HG03520 (cell line): ENCODE data around the gene NOD1.
"Not testable (repeated sequence)": the region's sequence is repeated elsewhere in the genome, so short reads cannot be mapped to it uniquely, and the experiment has no call there.

Experiments
- ATAC-seq: cut with Tn5 transposase; IDR thresholded peaks from one replicate; pipeline ENCODE4 v1.9.1; 2021; ENCODE audit warnings: mild to moderate bottlenecking, moderate library complexity; ENCODE audit not compliant: unreplicated experiment

Gene NOD1, protein sequence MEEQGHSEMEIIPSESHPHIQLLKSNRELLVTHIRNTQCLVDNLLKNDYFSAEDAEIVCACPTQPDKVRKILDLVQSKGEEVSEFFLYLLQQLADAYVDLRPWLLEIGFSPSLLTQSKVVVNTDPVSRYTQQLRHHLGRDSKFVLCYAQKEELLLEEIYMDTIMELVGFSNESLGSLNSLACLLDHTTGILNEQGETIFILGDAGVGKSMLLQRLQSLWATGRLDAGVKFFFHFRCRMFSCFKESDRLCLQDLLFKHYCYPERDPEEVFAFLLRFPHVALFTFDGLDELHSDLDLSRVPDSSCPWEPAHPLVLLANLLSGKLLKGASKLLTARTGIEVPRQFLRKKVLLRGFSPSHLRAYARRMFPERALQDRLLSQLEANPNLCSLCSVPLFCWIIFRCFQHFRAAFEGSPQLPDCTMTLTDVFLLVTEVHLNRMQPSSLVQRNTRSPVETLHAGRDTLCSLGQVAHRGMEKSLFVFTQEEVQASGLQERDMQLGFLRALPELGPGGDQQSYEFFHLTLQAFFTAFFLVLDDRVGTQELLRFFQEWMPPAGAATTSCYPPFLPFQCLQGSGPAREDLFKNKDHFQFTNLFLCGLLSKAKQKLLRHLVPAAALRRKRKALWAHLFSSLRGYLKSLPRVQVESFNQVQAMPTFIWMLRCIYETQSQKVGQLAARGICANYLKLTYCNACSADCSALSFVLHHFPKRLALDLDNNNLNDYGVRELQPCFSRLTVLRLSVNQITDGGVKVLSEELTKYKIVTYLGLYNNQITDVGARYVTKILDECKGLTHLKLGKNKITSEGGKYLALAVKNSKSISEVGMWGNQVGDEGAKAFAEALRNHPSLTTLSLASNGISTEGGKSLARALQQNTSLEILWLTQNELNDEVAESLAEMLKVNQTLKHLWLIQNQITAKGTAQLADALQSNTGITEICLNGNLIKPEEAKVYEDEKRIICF

DNA sequence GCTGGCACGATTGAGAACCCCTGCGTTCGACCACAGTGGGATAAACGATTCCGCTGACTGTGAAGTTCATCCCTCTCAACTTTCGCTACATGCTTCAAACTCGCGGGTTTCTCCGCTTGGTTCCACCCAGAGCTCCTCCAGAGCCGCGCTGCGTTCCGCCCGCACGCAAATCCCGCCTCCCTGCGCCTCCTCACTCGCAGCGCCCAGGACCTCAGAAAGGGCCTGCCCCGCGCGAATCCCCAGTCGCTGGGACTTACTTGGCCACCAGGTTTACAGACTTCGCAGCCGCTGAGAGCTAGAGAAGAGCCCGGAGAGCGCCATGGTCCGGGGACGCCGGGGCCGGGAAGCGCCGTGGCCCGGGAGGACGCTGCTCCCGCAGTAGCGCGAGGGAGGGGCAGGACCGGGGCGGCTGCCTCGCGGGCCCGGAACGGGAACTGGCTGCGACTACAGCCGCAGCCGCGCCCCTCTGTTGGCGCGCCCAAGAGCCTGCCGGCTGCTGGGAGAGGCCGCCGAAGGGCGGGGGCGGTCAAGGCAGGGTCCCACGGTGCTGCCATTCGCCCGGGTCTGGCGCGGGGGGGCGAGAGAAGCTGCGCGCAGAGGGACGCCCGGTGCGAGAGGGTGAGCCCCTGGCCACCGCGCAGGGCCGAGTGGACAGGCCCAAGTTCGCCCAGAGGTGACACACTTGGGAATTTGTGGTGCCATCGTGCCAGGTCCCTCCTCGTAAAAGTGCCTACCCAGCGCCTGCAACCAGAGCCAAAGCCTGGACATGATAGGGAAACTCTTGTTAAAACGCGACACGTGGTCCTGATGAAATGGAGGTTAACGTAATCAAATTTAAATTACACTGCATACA is at the start of gene NOD1:
Gene NOD1, minus strand, starts transcription at position 436 of the 853 bp plus-strand sequence. CDS start 21,863 bp downstream, outside the sequence.
- ATAC-seq, result peak; percentile 91

DNA sequence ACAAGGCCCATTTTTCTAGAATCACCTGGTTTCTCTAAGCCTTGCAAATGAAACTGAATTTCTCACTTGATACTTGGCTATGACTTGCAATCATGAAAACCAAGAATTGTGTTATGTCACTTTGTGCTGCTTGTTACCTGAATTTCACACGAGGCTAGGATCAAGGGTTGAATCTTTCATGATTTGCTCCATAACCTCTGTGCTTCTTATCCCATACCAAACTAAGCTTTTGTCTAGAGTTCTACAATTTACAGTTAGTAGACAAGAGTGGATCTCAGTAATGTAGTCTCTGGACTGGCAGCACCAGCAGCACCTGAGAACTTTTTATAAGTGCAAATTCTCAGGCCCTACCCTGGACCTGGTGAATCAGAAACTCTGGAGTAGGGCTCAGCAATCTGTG is 48.7 kb upstream of the NOD1 start:
- ATAC-seq, result not testable (repeated sequence)

- ATAC-seq, result no peak
These were observed 47.6 kb upstream of the NOD1 start for GRCh38 chr7:30526163-30526562.

- no peak for ATAC-seq
These were observed 46.8 kb upstream of the NOD1 start for GRCh38 chr7:30525429-30525828.

- no peak for ATAC-seq
These were observed 46.0 kb upstream of the NOD1 start for GRCh38 chr7:30524545-30524944.

- no peak for ATAC-seq
These were observed 44.9 kb upstream of the NOD1 start for GRCh38 chr7:30523466-30523865.

DNA sequence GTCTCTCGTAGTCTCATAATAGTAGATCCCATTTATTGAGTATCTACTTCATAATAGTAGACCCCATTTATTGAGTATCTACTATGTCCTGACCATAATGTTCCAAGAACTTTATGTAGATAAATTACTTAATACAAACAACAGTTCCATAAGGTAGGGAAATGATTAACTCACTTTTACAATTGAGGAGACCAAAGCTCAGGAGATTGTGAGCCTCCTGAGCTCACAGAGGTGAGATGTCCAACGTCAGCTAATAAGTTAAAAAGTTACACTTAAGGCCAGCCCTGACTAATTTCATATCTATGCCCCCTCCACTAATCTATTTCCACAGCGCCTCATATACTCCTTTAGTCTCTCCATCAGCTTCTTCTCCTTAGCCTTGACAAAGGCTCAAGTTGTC is 43.6 kb upstream of the NOD1 start:
- ATAC-seq, result no peak

GRCh38 chr7:30521532-30521931 is 42.9 kb upstream of the NOD1 start:
- ATAC-seq, result no peak

GRCh38 chr7:30519122-30519521 is 40.5 kb upstream of the NOD1 start:
- ATAC-seq, result no peak

GRCh38 chr7:30515761-30516160 is 37.2 kb upstream of the NOD1 start:
- ATAC-seq, result no peak

DNA sequence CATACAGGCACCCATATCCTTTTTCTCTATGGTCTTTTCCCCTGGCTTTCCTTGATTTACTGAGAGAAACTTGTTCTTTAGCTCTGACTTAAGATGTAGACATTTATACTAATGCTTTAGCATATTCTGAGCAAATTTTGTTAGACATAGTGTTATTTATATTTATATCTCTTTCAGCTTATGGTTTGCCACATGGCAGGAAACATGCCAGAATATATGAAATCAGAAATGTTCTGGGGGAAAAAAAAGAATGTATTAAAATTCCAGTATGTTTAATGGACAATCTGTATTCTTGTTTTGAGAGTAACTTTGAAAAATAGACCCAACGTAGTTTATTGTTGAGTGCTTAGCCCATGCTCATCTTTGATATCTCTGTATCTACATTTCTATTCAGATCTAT is 36.2 kb upstream of the NOD1 start:
- ATAC-seq, result no peak

DNA sequence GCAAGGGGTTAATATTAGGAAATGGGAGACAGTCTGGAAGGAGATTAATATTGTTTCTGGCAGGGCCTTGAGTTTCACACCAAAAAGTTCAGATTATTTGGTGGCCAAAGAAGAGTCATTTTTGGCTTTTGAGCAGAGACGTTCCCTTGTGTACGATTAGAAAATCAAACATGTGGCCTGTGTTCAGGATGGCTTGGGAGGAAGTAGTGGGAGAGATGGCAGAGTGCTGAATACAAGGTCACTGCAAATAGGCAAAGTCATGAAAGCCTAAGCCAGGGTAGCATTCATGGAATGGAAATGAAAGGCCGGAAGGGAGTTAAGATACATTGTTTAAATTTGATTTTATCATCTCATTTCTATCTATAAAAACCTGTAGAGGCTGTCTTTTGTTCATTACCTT is 35.6 kb upstream of the NOD1 start:
- ATAC-seq, result no peak

DNA sequence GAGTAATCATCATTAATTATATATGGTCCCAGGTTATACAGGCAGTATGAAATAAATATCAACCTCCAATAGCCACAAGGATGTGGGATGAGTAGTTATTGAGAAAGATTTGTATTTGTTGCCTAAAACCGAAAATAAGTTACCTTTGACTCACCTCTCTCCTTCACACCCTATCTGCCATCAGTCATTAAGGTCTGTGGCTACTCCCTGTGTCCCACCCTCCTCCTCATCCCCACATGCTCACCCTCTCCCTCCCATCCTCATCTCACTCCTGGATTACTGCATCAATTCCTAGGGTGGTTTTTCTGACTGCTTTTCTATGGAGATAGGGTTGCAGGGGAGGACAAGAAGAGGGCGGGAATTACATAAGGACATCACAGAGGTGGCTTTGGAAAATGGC is 35.2 kb upstream of the NOD1 start:
- no peak for ATAC-seq

- ATAC-seq, result no peak
These were observed 33.5 kb upstream of the NOD1 start for GRCh38 chr7:30511973-30512662.

- no peak for ATAC-seq
These were observed 32.9 kb upstream of the NOD1 start for GRCh38 chr7:30511494-30511893.

- ATAC-seq, result peak; percentile 58
These were observed 31.8 kb upstream of the NOD1 start for GRCh38 chr7:30510124-30511075.

DNA sequence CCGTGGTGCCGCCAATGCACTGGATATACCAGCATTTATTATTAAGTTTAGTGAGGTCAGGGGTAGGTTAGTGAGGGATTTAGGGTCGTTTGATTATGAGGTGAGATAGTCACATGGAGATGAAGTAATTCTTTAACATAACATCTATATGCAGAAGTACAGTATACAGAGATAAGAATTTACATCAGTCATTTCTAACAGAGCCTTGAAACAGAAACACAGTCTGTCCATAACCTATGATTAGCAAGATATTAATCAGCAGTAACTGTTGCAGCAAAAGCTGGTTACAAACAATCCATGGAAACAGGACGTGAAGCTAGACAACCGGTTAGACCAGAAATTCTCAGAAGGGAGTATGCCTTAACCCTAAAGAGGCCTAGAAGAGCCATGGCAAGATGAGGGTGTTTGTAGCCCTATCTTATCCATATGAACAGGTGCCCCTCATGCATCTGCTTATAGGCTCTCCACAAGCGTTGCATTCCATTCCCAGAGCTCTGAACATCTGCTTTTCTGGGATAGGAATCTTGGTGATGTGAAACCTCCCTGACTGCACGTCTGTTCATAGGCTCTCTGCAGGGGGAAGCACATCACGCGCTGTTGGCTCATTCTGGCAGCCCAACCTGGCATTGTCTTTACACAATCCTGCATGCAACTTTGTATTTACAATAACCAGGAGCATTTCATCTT is 30.7 kb upstream of the NOD1 start:
- ATAC-seq, result not testable (repeated sequence)

- ATAC-seq, result not testable (repeated sequence)
These were observed 28.8 kb upstream of the NOD1 start for GRCh38 chr7:30507346-30507900.
